K562 (cell line): ENCODE results near the gene GRP. TPM values are rescaled to one million over a fixed set of nuclear protein-coding genes. Genes with fewer than 3 reads are reported as not detected.

Source experiments
- ATAC-seq: fragments of 200-7000 bp; cut with Tn5 transposase; 3 replicates; pipeline ENCODE4 v1.9.1; 2020; ENCODE audit warnings: moderate library complexity
- BruUV-seq: library from RNA; stranded (reverse); fragments of 400-500 nt; replicated peaks from 2 replicates; lab custom pipeline; 2021; lab: Mats Ljungman, UMichigan
- CTCF ChIA-PET: fragments of 300-600 bp; formaldehyde crosslinking; extraction: SDS; loops from one replicate; lab custom pipeline; 2021; ENCODE audit warnings: low intra/inter-chr PET ratio; lab: Yijun Ruan, JAX
- POLR2A ChIA-PET: fragments of 300-600, 350-650 bp; sonication (Branson Sonifier 250); formaldehyde crosslinking; extraction: SDS; loops from one replicate; lab custom pipeline; 2021; ENCODE audit warnings: antibody characterized with exemption, inconsistent platforms; lab: Yijun Ruan, JAX
- DNase-seq, 4 experiments: peaks; one replicate each; pipeline versions ENCODE4 v3.0.0 to v3.0.0-alpha.2; 2011 to 2018; ENCODE audit warnings: low spot score in 3 of 4, mixed read lengths in 3 of 4; ENCODE audit errors: extremely low read depth in 1 of 4
- FAIRE-seq: peaks from 2 replicates; lab custom pipeline; 2011; peaks lifted over from hg19 to GRCh38; lab: Jason Lieb, UNC
- H2AFZ ChIP-seq: 2 replicates; pipeline ENCODE4 v1.6.0; 2011; ENCODE audit warnings: low read depth, low read length, control low read depth, inconsistent platforms
- H3K27ac ChIP-seq: fragments of 200-600 bp; 3 replicates; pipeline ENCODE4 v1.8.0; 2011; ENCODE audit warnings: low read depth, mild to moderate bottlenecking, control low read depth, inconsistent platforms, low read length, moderate library complexity, mixed read lengths; ENCODE audit errors: extremely low read depth
- H3K27me3 ChIP-seq, 2 experiments: fragments of 300-600 bp in 1 of 2; 2 replicates in 1 of 2; 3 replicates in 1 of 2; pipeline versions ENCODE4 v1.6.0 to v1.8.0; 2011; ENCODE audit warnings: inconsistent platforms in 2 of 2, low read length in 2 of 2, mild to moderate bottlenecking in 1 of 2, mixed read lengths in 1 of 2, moderate library complexity in 1 of 2; ENCODE audit not compliant: control insufficient read depth in 2 of 2, insufficient read depth in 2 of 2
- H3K36me3 ChIP-seq: fragments of 300-600 bp; 3 replicates; pipeline ENCODE4 v1.8.0; 2011; ENCODE audit warnings: mild to moderate bottlenecking, low read length, inconsistent platforms; ENCODE audit not compliant: control insufficient read depth, insufficient read depth
- H3K4me1 ChIP-seq, 2 experiments: fragments of 200-600 bp in 1 of 2; replicated peaks in 1 of 2; 2 replicates in 1 of 2; 3 replicates in 1 of 2; pipeline versions ENCODE4 v1.5.1 to v1.8.0; 2011; ENCODE audit warnings: inconsistent platforms in 2 of 2, low read length in 2 of 2, mild to moderate bottlenecking in 1 of 2, mixed read lengths in 1 of 2, moderate library complexity in 1 of 2; ENCODE audit not compliant: control insufficient read depth in 2 of 2, insufficient read depth in 2 of 2
- H3K4me2 ChIP-seq: 2 replicates; pipeline ENCODE4 v1.6.1; 2011; ENCODE audit warnings: low read length, control low read depth, inconsistent platforms, mixed read lengths; ENCODE audit not compliant: insufficient read depth
- H3K4me3 ChIP-seq: fragments of 200-600 bp; sonication (generic), shearing (Covaris generic); 2 replicates; pipeline ENCODE4 v1.5.1; 2016; ENCODE audit warnings: control low read depth, inconsistent platforms
- H3K79me2 ChIP-seq: fragments of 200-600 bp; 3 replicates; pipeline ENCODE4 v1.8.0; 2011; ENCODE audit warnings: low read length, inconsistent platforms; ENCODE audit not compliant: control insufficient read depth, insufficient read depth
- H3K9ac ChIP-seq, 2 experiments: 2 replicates each; pipeline versions ENCODE4 v1.6.0 to v1.6.1; 2011; ENCODE audit warnings: low read depth in 2 of 2, low read length in 2 of 2, control low read depth in 1 of 2, inconsistent platforms in 1 of 2, mild to moderate bottlenecking in 1 of 2, mixed read lengths in 1 of 2; ENCODE audit not compliant: insufficient read depth in 1 of 2
- H3K9me1 ChIP-seq: one replicate; pipeline ENCODE4 v1.6.0; 2011; ENCODE audit warnings: inconsistent platforms, mild to moderate bottlenecking, low read length, moderate library complexity; ENCODE audit not compliant: control insufficient read depth, insufficient read depth
- H3K9me3 ChIP-seq: replicated peaks from 2 replicates; pipeline ENCODE4 v1.5.1; 2011; ENCODE audit warnings: low read depth, low read length, inconsistent platforms; ENCODE audit not compliant: control insufficient read depth, insufficient read depth
- H4K20me1 ChIP-seq: replicated peaks from 2 replicates; pipeline ENCODE4 v1.6.1; 2011; ENCODE audit warnings: low read length, inconsistent platforms, mixed read lengths; ENCODE audit not compliant: control insufficient read depth, insufficient read depth
- ARID3A ChIP-seq: IDR thresholded peaks from 2 replicates; pipeline ENCODE4 v1.6.1; 2012; ENCODE audit warnings: low read depth, low read length, improper control_type of control experiment, borderline replicate concordance
- GATAD2A ChIP-seq: fragments of 450-650 bp; IDR thresholded peaks from 2 replicates; pipeline ENCODE4 v1.6.1; 2017
- NFYB ChIP-seq: IDR thresholded peaks from 2 replicates; pipeline ENCODE4 v1.6.1; 2011; ENCODE audit warnings: mild to moderate bottlenecking, moderate library complexity; ENCODE audit not compliant: insufficient read length; ENCODE audit errors: extremely low read depth
- SMARCE1 ChIP-seq: fragments of 450-650 bp; IDR thresholded peaks from 2 replicates; pipeline ENCODE4 v1.7.1; 2016; ENCODE audit warnings: mild to moderate bottlenecking
- SNIP1 ChIP-seq: fragments of 450-650 bp; IDR thresholded peaks from 2 replicates; pipeline ENCODE4 v1.7.1; 2017; ENCODE audit warnings: low read depth, mild to moderate bottlenecking
- TSHZ1 ChIP-seq: fragments of 250-450 bp; sonication (Bioruptor Pico); IDR thresholded peaks from 2 replicates; pipeline ENCODE4 v1.4.0; 2020; ENCODE audit warnings: mild to moderate bottlenecking, moderate library complexity
- USF1 ChIP-seq: sonication (generic); formaldehyde crosslinking; IDR thresholded peaks from 2 replicates; pipeline ENCODE4 v1.9.0; 2022; ENCODE audit warnings: mild to moderate bottlenecking, missing genetic modification reagents
- USF2 ChIP-seq: sonication (generic); formaldehyde crosslinking; IDR thresholded peaks from 2 replicates; pipeline ENCODE4 v1.5.0; 2020; ENCODE audit warnings: missing genetic modification reagents
- ZFP1 ChIP-seq: fragments of 450-650 bp; formaldehyde crosslinking; IDR thresholded peaks from 2 replicates; pipeline ENCODE4 v1.4.0; 2020; ENCODE audit warnings: mild to moderate bottlenecking, mixed read lengths
- ZKSCAN8 ChIP-seq: fragments of 200-800 bp; sonication (Bioruptor generic); IDR thresholded peaks from 2 replicates; pipeline ENCODE4 v1.6.1; 2016; ENCODE audit warnings: missing genetic modification characterization, missing compliant biosample characterization
- ZNF133 ChIP-seq: fragments of 250-450 bp; sonication (Bioruptor Pico); IDR thresholded peaks from 2 replicates; pipeline ENCODE4 v1.4.0; 2020; ENCODE audit warnings: mild to moderate bottlenecking
- WGBS: fragments of 100-300 bp; shearing (Covaris generic); methylation state at CpG from one replicate; pipeline ENCODE4 v1.1.6; 2016; ENCODE audit warnings: low coverage, mixed read lengths; ENCODE audit not compliant: insufficient coverage; ENCODE audit errors: missing lambda C conversion rate; 5-methylcytosine and 5-hydroxymethylcytosine counted together
- in situ Hi-C: fragments of 300-500 bp; cut with MboI; formaldehyde crosslinking; loops from 4 replicates; pipeline ENCODE4 v1.15.0; 2018; ENCODE audit warnings: inconsistent platforms, mixed read lengths
- intact Hi-C: fragments of 100-400 bp; cut with micrococcal nuclease; formaldehyde crosslinking; loops from 2 replicates; pipeline ENCODE4 v1.14.2; 2022
- polyA plus RNA-seq, 8 experiments: library from polyadenylated mRNA; depleted of rRNA in 4 of 8; stranded (reverse) in 5 of 8; unstranded in 3 of 8; fragments of >200 nt; fragmentation: Nextera tagmentation in 2 of 8; fragmentation: Illumina TruSeq in 1 of 8; extraction: Ambion mirVana in 2 of 8; extraction: Trizol in 1 of 8; gene quantifications; 2 replicates each; pipeline versions ENCODE4 v1.2.1 to v1.2.3, GENCODE V29; 2011 to 2014; ENCODE audit warnings: inconsistent platforms in 1 of 8, missing spikeins in 1 of 8
- total RNA-seq, 7 experiments: library from RNA; depleted of rRNA in 6 of 7; stranded (reverse); fragments of >200 nt in 6 of 7; fragmentation: Illumina TruSeq in 2 of 7; extraction: Trizol in 2 of 7; gene quantifications; 2 replicates each; pipeline versions ENCODE4 v1.2.1 to v1.2.3, GENCODE V29; 2011 to 2021; ENCODE audit warnings: low replicate concordance in 1 of 7

Gene GRP
- total and polyA plus RNA-seq, 9 of the 15 experiments (the other 6 are each of a cell fraction or from before 2014, with no cell fraction given), result 0.07 TPM; not detected in 8

GRCh38 chr18:59208602-59209125, 11.3 kb upstream of the GRP start (continued):
- TF ChIP-seq ZNF133 (CRISPR knock-in tag) (no peak), GATAD2A (no peak)

- Histone ChIP-seq H3K4me1 (no peaks in the 10 kb centered on the region), H3K27me3 (no peaks in the 10 kb centered on the region), H3K9me3 (no peaks in the 10 kb centered on the region), H3K4me3 (no peak overlapping the region), H3K79me2 (no peaks in the 10 kb centered on the region), H4K20me1 (no peaks in the 10 kb centered on the region), H2AFZ (no peak overlapping the region), H3K4me2 (no peak overlapping the region), H3K9me1 (no peaks in the 10 kb centered on the region), H3K9ac (no peak overlapping the region), H3K27ac (no peak overlapping the region)
- no peak for FAIRE-seq
- DNase-seq, result no peak
- no peak for ATAC-seq
- BruUV-seq, result no TSS peak
- in situ Hi-C loops (no loop called here), intact Hi-C loops (loop anchor here (10.0 kb wide), 1 partner anchor 115 kb away; no protein-coding TSS in a partner anchor)
- WGBS, result 23% methylated on average over 4 of the region's 4 CpGs
- POLR2A ChIA-PET, result no interaction called here
- TF ChIP-seq TSHZ1 (no peak), NFYB (peak; percentile 31), ARID3A (no peak), SMARCE1 (no peak), USF2 (peak; percentile 73), ZKSCAN8 (CRISPR knock-in tag) (no peak), SNIP1 (no peak), USF1 (CRISPR knock-in tag) (peak; percentile 27; the same call in 1 of the 2 replicates), ZFP1 (CRISPR knock-in tag) (no peak)
- TF ChIP-seq, all 486 proteins: peak for 3
- CTCF ChIA-PET, result no interaction called here
- H3K36me3 ChIP-seq, result no peaks in the 10 kb centered on the region
Observed at GRCh38 chr18:59210299-59210698, 9.7 kb upstream of the GRP start.
